GM12878 (cell line): ENCODE results near the gene STAMBPL1.

ENCODE experiments used
- CTCF ChIP-seq, 3 experiments: IDR thresholded peaks in 2 of 3; conservative IDR thresholded peaks in 1 of 3; 2 replicates each; pipeline ENCODE4 v1.5.1; 2011; ENCODE audit warnings: low read depth in 3 of 3, low read length in 3 of 3, mild to moderate bottlenecking in 3 of 3, control low read depth in 2 of 3, moderate library complexity in 2 of 3, inconsistent platforms in 1 of 3, mixed read lengths in 1 of 3; ENCODE audit not compliant: control insufficient read depth in 2 of 3, insufficient read depth in 1 of 3; ENCODE audit errors: extremely low read depth in 1 of 3
- POLR2AphosphoS2 ChIP-seq: IDR thresholded peaks from 2 replicates; pipeline ENCODE4 v1.6.1; 2011; ENCODE audit warnings: low read depth, mild to moderate bottlenecking, low read length, improper control_type of control experiment, moderate library complexity
- TAF1 ChIP-seq: IDR thresholded peaks from 2 replicates; pipeline ENCODE4 v1.6.1; 2011; ENCODE audit warnings: mild to moderate bottlenecking, low read depth, low read length, borderline replicate concordance
- ZNF274 ChIP-seq: IDR thresholded peaks from one replicate; pipeline ENCODE4 v1.8.0; 2011; ENCODE audit not compliant: insufficient read length, insufficient read depth

GRCh38 chr10:88850712-88851111, 29.3 kb upstream of the STAMBPL1 start:
- TF ChIP-seq CTCF (IDR thresholded peaks at IDR 0.05 in 2 of 3, conservative IDR thresholded peaks at IDR 0.05 in 1 of 3; ENCODE audit: control insufficient read depth in 2 of 3, extremely low read depth in 1 of 3, insufficient read depth in 1 of 3, low read depth in 3 of 3, low read length in 3 of 3): no peak
- TF ChIP-seq POLR2AphosphoS2: no peak
- no peak for TF ChIP-seq ZNF274
- no peak for TF ChIP-seq TAF1
